ENCODE measurements around the gene DUSP22. TPM values are rescaled to one million over a fixed set of nuclear protein-coding genes. Genes with fewer than 3 reads are reported as not detected.

DUSP22 gene
- total and polyA plus RNA-seq, 2 donors (not counting 1 experiment from before 2014, with no cell fraction given) = 10.9 to 13.7 TPM

GRCh38 chr6:354631-355280 is 62.5 kb downstream of the DUSP22 start:
- no peaks in the 10 kb centered on the region for H3K9me3 ChIP-seq (ENCODE audit: control insufficient read depth, insufficient read depth, low read depth, low read length)
- H3K36me3 ChIP-seq (ENCODE audit: control insufficient read depth, insufficient read depth, low read length) = no peaks in the 10 kb centered on the region
- no peak overlapping the region for H3K4me2 ChIP-seq (ENCODE audit: extremely low read depth, insufficient read depth, low read length)
- no peaks in the 10 kb centered on the region for H3K4me1 ChIP-seq (ENCODE audit: control insufficient read depth, extremely low read depth, insufficient read depth, low read length)
- no peak overlapping the region for H3K9ac ChIP-seq (ENCODE audit: insufficient read depth, low read length)
- H3K27me3 ChIP-seq (ENCODE audit: control insufficient read depth, insufficient read depth, low read length) = no peaks in the 10 kb centered on the region
- H2AFZ ChIP-seq (ENCODE audit: low read length) = no peak overlapping the region
- no peak for DNase-seq (ENCODE audit: low read depth in 2 of 2)
- TF ChIP-seq CTCF (conservative IDR thresholded peaks at IDR 0.05 in 1 of 2, IDR thresholded peaks at IDR 0.05 in 1 of 2; ENCODE audit: low read depth in 1 of 2, low read length in 2 of 2) (no peak), EZH2 (IDR thresholded peaks at IDR 0.05; ENCODE audit: low read length, missing control alignments) (no peak)
- no peaks in the 10 kb centered on the region for H4K20me1 ChIP-seq (ENCODE audit: control insufficient read depth, extremely low read depth, insufficient read depth, low read length)
- H3K79me2 ChIP-seq (ENCODE audit: control insufficient read depth, insufficient read depth, low read length) = no peaks in the 10 kb centered on the region
- H3K27ac ChIP-seq (ENCODE audit: insufficient read depth, low read length) = no peak overlapping the region
- H3K4me3 ChIP-seq (replicated peaks in 1 of 4; ENCODE audit: control extremely low read depth in 1 of 4, insufficient read depth in 1 of 4, low read depth in 3 of 4, low read length in 4 of 4) = no peak overlapping the region

GRCh38 chr6:355373-356208 is 63.3 kb downstream of the DUSP22 start:
- Histone ChIP-seq H3K36me3 (ENCODE audit: control insufficient read depth, insufficient read depth, low read length) (no peaks in the 10 kb centered on the region), H2AFZ (ENCODE audit: low read length) (no peak overlapping the region), H3K9me3 (ENCODE audit: control insufficient read depth, insufficient read depth, low read depth, low read length) (no peaks in the 10 kb centered on the region), H3K27ac (ENCODE audit: insufficient read depth, low read length) (no peak overlapping the region), H3K4me2 (ENCODE audit: extremely low read depth, insufficient read depth, low read length) (no peak overlapping the region), H3K79me2 (ENCODE audit: control insufficient read depth, insufficient read depth, low read length) (no peaks in the 10 kb centered on the region), H3K9ac (ENCODE audit: insufficient read depth, low read length) (no peak overlapping the region), H3K27me3 (ENCODE audit: control insufficient read depth, insufficient read depth, low read length) (no peaks in the 10 kb centered on the region), H3K4me3 (replicated peaks in 1 of 4; ENCODE audit: control extremely low read depth in 1 of 4, insufficient read depth in 1 of 4, low read depth in 3 of 4, low read length in 4 of 4) (no peak overlapping the region), H4K20me1 (ENCODE audit: control insufficient read depth, extremely low read depth, insufficient read depth, low read length) (no peaks in the 10 kb centered on the region), H3K4me1 (ENCODE audit: control insufficient read depth, extremely low read depth, insufficient read depth, low read length) (no peaks in the 10 kb centered on the region)
- TF ChIP-seq EZH2 (IDR thresholded peaks at IDR 0.05; ENCODE audit: low read length, missing control alignments) (no peak), CTCF (conservative IDR thresholded peaks at IDR 0.05 in 1 of 2, IDR thresholded peaks at IDR 0.05 in 1 of 2; ENCODE audit: low read depth in 1 of 2, low read length in 2 of 2) (no peak)
- DNase-seq (ENCODE audit: low read depth in 2 of 2) = no peak

GRCh38 chr6:356828-357251 is 64.6 kb downstream of the DUSP22 start:
- Histone ChIP-seq H3K4me1 (ENCODE audit: control insufficient read depth, extremely low read depth, insufficient read depth, low read length) (no peaks in the 10 kb centered on the region), H3K79me2 (ENCODE audit: control insufficient read depth, insufficient read depth, low read length) (no peaks in the 10 kb centered on the region), H2AFZ (ENCODE audit: low read length) (no peak overlapping the region), H3K9ac (ENCODE audit: insufficient read depth, low read length) (no peak overlapping the region), H3K9me3 (ENCODE audit: control insufficient read depth, insufficient read depth, low read depth, low read length) (no peaks in the 10 kb centered on the region), H4K20me1 (ENCODE audit: control insufficient read depth, extremely low read depth, insufficient read depth, low read length) (no peaks in the 10 kb centered on the region), H3K4me3 (replicated peaks in 1 of 4; ENCODE audit: control extremely low read depth in 1 of 4, insufficient read depth in 1 of 4, low read depth in 3 of 4, low read length in 4 of 4) (no peak overlapping the region), H3K27ac (ENCODE audit: insufficient read depth, low read length) (no peak overlapping the region), H3K27me3 (ENCODE audit: control insufficient read depth, insufficient read depth, low read length) (no peaks in the 10 kb centered on the region), H3K36me3 (ENCODE audit: control insufficient read depth, insufficient read depth, low read length) (no peaks in the 10 kb centered on the region), H3K4me2 (ENCODE audit: extremely low read depth, insufficient read depth, low read length) (no peak overlapping the region)
- TF ChIP-seq CTCF (conservative IDR thresholded peaks at IDR 0.05 in 1 of 2, IDR thresholded peaks at IDR 0.05 in 1 of 2; ENCODE audit: low read depth in 1 of 2, low read length in 2 of 2) (no peak), EZH2 (IDR thresholded peaks at IDR 0.05; ENCODE audit: low read length, missing control alignments) (no peak)
- DNase-seq (ENCODE audit: low read depth in 2 of 2) = no peak
